ENCODE data around the gene ADAMTS6. TPM values are rescaled to one million over a fixed set of nuclear protein-coding genes. Genes with fewer than 3 reads are reported as not detected.

The ADAMTS6 gene
- total and polyA plus RNA-seq, 4 donors: 5.3 to 22.0 (median 13.6) TPM

- no peaks in the 10 kb centered on the region for H3K36me3 ChIP-seq (ENCODE audit: control insufficient read depth, insufficient read depth, low read length)
- 90% methylated on average over 5 of the region's 6 CpGs for WGBS (ENCODE audit: insufficient coverage)
- DNase-seq (ENCODE audit: low read depth in 4 of 6, low spot score in 6 of 6): no peak
- no peaks in the 10 kb centered on the region for H3K9me3 ChIP-seq (ENCODE audit: control insufficient read depth, insufficient read depth, low read length)
- H3K4me1 ChIP-seq (ENCODE audit: control insufficient read depth, insufficient read depth, low read length): no peaks in the 10 kb centered on the region
- no peaks in the 10 kb centered on the region for H3K27me3 ChIP-seq (ENCODE audit: control insufficient read depth, insufficient read depth, low read length)
- H3K27ac ChIP-seq (ENCODE audit: low read depth, low read length): no peak overlapping the region
- H3K4me3 ChIP-seq (ENCODE audit: low read depth, low read length): no peak overlapping the region
These were observed 228.7 kb downstream of the ADAMTS6 start for GRCh38 chr5:65252977-65253376.

GRCh38 chr5:65248896-65249295 is 232.8 kb downstream of the ADAMTS6 start:
- Histone ChIP-seq H3K4me3 (ENCODE audit: low read depth, low read length) (no peak overlapping the region), H3K4me1 (ENCODE audit: control insufficient read depth, insufficient read depth, low read length) (no peaks in the 10 kb centered on the region), H3K27ac (ENCODE audit: low read depth, low read length) (no peak overlapping the region), H3K27me3 (ENCODE audit: control insufficient read depth, insufficient read depth, low read length) (no peaks in the 10 kb centered on the region), H3K36me3 (ENCODE audit: control insufficient read depth, insufficient read depth, low read length) (no peaks in the 10 kb centered on the region), H3K9me3 (ENCODE audit: control insufficient read depth, insufficient read depth, low read length) (no peaks in the 10 kb centered on the region)
- DNase-seq (ENCODE audit: low read depth in 4 of 6, low spot score in 6 of 6): no peak
- 90% methylated on average over 1 of the region's 4 CpGs for WGBS (ENCODE audit: insufficient coverage)

GRCh38 chr5:65247594-65247993 is 234.1 kb downstream of the ADAMTS6 start:
- H3K4me1 ChIP-seq (ENCODE audit: control insufficient read depth, insufficient read depth, low read length): no peaks in the 10 kb centered on the region
- no peak for DNase-seq (ENCODE audit: low read depth in 4 of 6, low spot score in 6 of 6)
- H3K27me3 ChIP-seq (ENCODE audit: control insufficient read depth, insufficient read depth, low read length): no peaks in the 10 kb centered on the region
- H3K9me3 ChIP-seq (ENCODE audit: control insufficient read depth, insufficient read depth, low read length): no peaks in the 10 kb centered on the region
- 100% methylated on average over 1 of the region's 2 CpGs for WGBS (ENCODE audit: insufficient coverage)
- no peak overlapping the region for H3K27ac ChIP-seq (ENCODE audit: low read depth, low read length)
- H3K36me3 ChIP-seq (ENCODE audit: control insufficient read depth, insufficient read depth, low read length): no peaks in the 10 kb centered on the region
- H3K4me3 ChIP-seq (ENCODE audit: low read depth, low read length): no peak overlapping the region

- Histone ChIP-seq H3K36me3 (ENCODE audit: control insufficient read depth, insufficient read depth, low read length) (no peaks in the 10 kb centered on the region), H3K4me3 (ENCODE audit: low read depth, low read length) (no peak overlapping the region), H3K27ac (ENCODE audit: low read depth, low read length) (no peak overlapping the region), H3K4me1 (ENCODE audit: control insufficient read depth, insufficient read depth, low read length) (no peaks in the 10 kb centered on the region), H3K27me3 (ENCODE audit: control insufficient read depth, insufficient read depth, low read length) (no peaks in the 10 kb centered on the region), H3K9me3 (ENCODE audit: control insufficient read depth, insufficient read depth, low read length) (no peaks in the 10 kb centered on the region)
- WGBS (ENCODE audit: insufficient coverage): no CpG with 5 or more reads among the region's 4 CpGs
- DNase-seq (ENCODE audit: low read depth in 4 of 6, low spot score in 6 of 6): peak in 1 of 6 donors; percentile 47
These were observed 235.0 kb downstream of the ADAMTS6 start for GRCh38 chr5:65246741-65247140.

- no peak overlapping the region for H3K27ac ChIP-seq (ENCODE audit: low read depth, low read length)
- no peak overlapping the region for H3K4me3 ChIP-seq (ENCODE audit: low read depth, low read length)
- H3K36me3 ChIP-seq (ENCODE audit: control insufficient read depth, insufficient read depth, low read length): no peaks in the 10 kb centered on the region
- peak in 1 of 6 donors; percentile 15 for DNase-seq (ENCODE audit: low read depth in 4 of 6, low spot score in 6 of 6)
- no peaks in the 10 kb centered on the region for H3K9me3 ChIP-seq (ENCODE audit: control insufficient read depth, insufficient read depth, low read length)
- 67% methylated on average over 1 of the region's 4 CpGs for WGBS (ENCODE audit: insufficient coverage)
- no peaks in the 10 kb centered on the region for H3K4me1 ChIP-seq (ENCODE audit: control insufficient read depth, insufficient read depth, low read length)
- no peaks in the 10 kb centered on the region for H3K27me3 ChIP-seq (ENCODE audit: control insufficient read depth, insufficient read depth, low read length)
These were observed 237.7 kb downstream of the ADAMTS6 start for GRCh38 chr5:65244031-65244430.

GRCh38 chr5:65243161-65243560 is 238.6 kb downstream of the ADAMTS6 start:
- no peak overlapping the region for H3K4me3 ChIP-seq (ENCODE audit: low read depth, low read length)
- WGBS (ENCODE audit: insufficient coverage): no CpG with 5 or more reads among the region's 2 CpGs
- H3K27me3 ChIP-seq (ENCODE audit: control insufficient read depth, insufficient read depth, low read length): no peaks in the 10 kb centered on the region
- no peaks in the 10 kb centered on the region for H3K4me1 ChIP-seq (ENCODE audit: control insufficient read depth, insufficient read depth, low read length)
- no peak for DNase-seq (ENCODE audit: low read depth in 4 of 6, low spot score in 6 of 6)
- H3K36me3 ChIP-seq (ENCODE audit: control insufficient read depth, insufficient read depth, low read length): no peaks in the 10 kb centered on the region
- H3K9me3 ChIP-seq (ENCODE audit: control insufficient read depth, insufficient read depth, low read length): no peaks in the 10 kb centered on the region
- no peak overlapping the region for H3K27ac ChIP-seq (ENCODE audit: low read depth, low read length)

- no CpG with 5 or more reads among the region's 1 CpG for WGBS (ENCODE audit: insufficient coverage)
- Histone ChIP-seq H3K9me3 (ENCODE audit: control insufficient read depth, insufficient read depth, low read length) (peaks cover 9% of the 10 kb centered on the region), H3K27me3 (ENCODE audit: control insufficient read depth, insufficient read depth, low read length) (no peaks in the 10 kb centered on the region), H3K27ac (ENCODE audit: low read depth, low read length) (no peak overlapping the region), H3K4me3 (ENCODE audit: low read depth, low read length) (no peak overlapping the region), H3K36me3 (ENCODE audit: control insufficient read depth, insufficient read depth, low read length) (no peaks in the 10 kb centered on the region), H3K4me1 (ENCODE audit: control insufficient read depth, insufficient read depth, low read length) (no peaks in the 10 kb centered on the region)
- no peak for DNase-seq (ENCODE audit: low read depth in 4 of 6, low spot score in 6 of 6)
These were observed 251.9 kb downstream of the ADAMTS6 start for GRCh38 chr5:65229841-65230240.

- no peak overlapping the region for H3K4me3 ChIP-seq (ENCODE audit: low read depth, low read length)
These were observed 267.7 kb downstream of the ADAMTS6 start for GRCh38 chr5:65213921-65214525.

GRCh38 chr5:65209341-65209740 is 272.4 kb downstream of the ADAMTS6 start:
- H3K9me3 ChIP-seq (ENCODE audit: control insufficient read depth, insufficient read depth, low read length): no peaks in the 10 kb centered on the region
- no peak for DNase-seq (ENCODE audit: low read depth in 4 of 6, low spot score in 6 of 6)
- no peak overlapping the region for H3K27ac ChIP-seq (ENCODE audit: low read depth, low read length)
- no peaks in the 10 kb centered on the region for H3K36me3 ChIP-seq (ENCODE audit: control insufficient read depth, insufficient read depth, low read length)
- no peak overlapping the region for H3K4me3 ChIP-seq (ENCODE audit: low read depth, low read length)
- H3K27me3 ChIP-seq (ENCODE audit: control insufficient read depth, insufficient read depth, low read length): no peaks in the 10 kb centered on the region
- H3K4me1 ChIP-seq (ENCODE audit: control insufficient read depth, insufficient read depth, low read length): no peaks in the 10 kb centered on the region

More at GRCh38 chr5:65213921-65214525, 267.7 kb downstream of the ADAMTS6 start:
- Histone ChIP-seq H3K9me3 (ENCODE audit: control insufficient read depth, insufficient read depth, low read length) (no peaks in the 10 kb centered on the region), H3K27ac (ENCODE audit: low read depth, low read length) (no peak overlapping the region), H3K27me3 (ENCODE audit: control insufficient read depth, insufficient read depth, low read length) (no peaks in the 10 kb centered on the region), H3K36me3 (ENCODE audit: control insufficient read depth, insufficient read depth, low read length) (no peaks in the 10 kb centered on the region), H3K4me1 (ENCODE audit: control insufficient read depth, insufficient read depth, low read length) (no peaks in the 10 kb centered on the region)
- 100% methylated on average over 2 of the region's 6 CpGs for WGBS (ENCODE audit: insufficient coverage)
- no peak for DNase-seq (ENCODE audit: low read depth in 4 of 6, low spot score in 6 of 6)

- Histone ChIP-seq H3K4me3 (ENCODE audit: low read depth, low read length) (no peak overlapping the region), H3K36me3 (ENCODE audit: control insufficient read depth, insufficient read depth, low read length) (no peaks in the 10 kb centered on the region), H3K27ac (ENCODE audit: low read depth, low read length) (no peak overlapping the region), H3K9me3 (ENCODE audit: control insufficient read depth, insufficient read depth, low read length) (no peaks in the 10 kb centered on the region), H3K4me1 (ENCODE audit: control insufficient read depth, insufficient read depth, low read length) (no peaks in the 10 kb centered on the region), H3K27me3 (ENCODE audit: control insufficient read depth, insufficient read depth, low read length) (no peaks in the 10 kb centered on the region)
- no CpG with 5 or more reads among the region's 3 CpGs for WGBS (ENCODE audit: insufficient coverage)
- DNase-seq (ENCODE audit: low read depth in 4 of 6, low spot score in 6 of 6): no peak
These were observed 276.8 kb downstream of the ADAMTS6 start for GRCh38 chr5:65204966-65205365.
